Osteocyte (in vitro differentiated cells): ENCODE measurements around the gene ATF3. TPM values are rescaled to one million over a fixed set of nuclear protein-coding genes. Genes with fewer than 3 reads are reported as not detected.

Experiments used
- DNase-seq: peaks from one replicate; pipeline ENCODE4 v3.0.0; 2021; ENCODE audit warnings: mixed read lengths; ENCODE audit not compliant: unreplicated experiment; ENCODE audit errors: extremely low spot score
- H3K27ac Mint-ChIP-seq: one replicate; pipeline ENCODE4 v1.8.0; 2021; ENCODE audit warnings: mild to moderate bottlenecking, mixed read lengths; ENCODE audit not compliant: unreplicated experiment
- H3K27me3 Mint-ChIP-seq: one replicate; pipeline ENCODE4 v1.8.0; 2021; ENCODE audit warnings: mixed read lengths; ENCODE audit not compliant: unreplicated experiment
- H3K36me3 Mint-ChIP-seq: one replicate; pipeline ENCODE4 v1.8.0; 2021; ENCODE audit warnings: mixed read lengths; ENCODE audit not compliant: unreplicated experiment
- H3K4me1 Mint-ChIP-seq: one replicate; pipeline ENCODE4 v1.8.0; 2021; ENCODE audit warnings: mixed read lengths; ENCODE audit not compliant: unreplicated experiment
- H3K4me3 Mint-ChIP-seq: one replicate; pipeline ENCODE4 v1.8.0; 2021; ENCODE audit warnings: mild to moderate bottlenecking, moderate library complexity, mixed read lengths; ENCODE audit not compliant: unreplicated experiment
- H3K9me3 Mint-ChIP-seq: one replicate; pipeline ENCODE4 v1.8.0; 2021; ENCODE audit warnings: mixed read lengths; ENCODE audit not compliant: unreplicated experiment
- CTCF ChIP-seq: fragments of 200-600 bp; sonication (generic); IDR thresholded peaks from 2 replicates; pipeline ENCODE4 v1.5.0; 2021; ENCODE audit warnings: antibody characterized with exemption, mild to moderate bottlenecking, moderate library complexity
- total RNA-seq: library from RNA; stranded (reverse); gene quantifications from 2 replicates; pipeline ENCODE4 v1.2.1, GENCODE V29; 2021

ATF3 gene
- total RNA-seq, 1 donor from 2014 or later = 45.3 TPM

DNA sequence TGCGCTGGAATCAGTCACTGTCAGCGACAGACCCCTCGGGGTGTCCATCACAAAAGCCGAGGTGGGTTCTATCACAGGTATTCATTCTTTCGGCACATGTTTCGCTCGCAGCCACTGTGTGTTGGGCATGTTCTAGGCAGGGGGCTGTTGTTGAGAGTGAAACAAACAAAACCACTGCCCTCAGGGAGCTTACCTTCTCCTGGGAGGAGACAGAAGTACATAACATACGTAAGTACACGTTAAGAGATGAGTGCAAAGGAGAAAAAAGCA, 6.6 kb downstream of the ATF3 start:
- H3K27ac Mint-ChIP-seq = no peak overlapping the region
- no peaks in the 10 kb centered on the region for H3K9me3 Mint-ChIP-seq
- H3K4me1 Mint-ChIP-seq = peaks cover 19% of the 10 kb centered on the region
- peaks cover 3% of the 10 kb centered on the region for H3K27me3 Mint-ChIP-seq
- DNase-seq = no peak
- no peak overlapping the region for H3K4me3 Mint-ChIP-seq
- peaks cover 33% of the 10 kb centered on the region for H3K36me3 Mint-ChIP-seq
- TF ChIP-seq CTCF = no peak

DNA sequence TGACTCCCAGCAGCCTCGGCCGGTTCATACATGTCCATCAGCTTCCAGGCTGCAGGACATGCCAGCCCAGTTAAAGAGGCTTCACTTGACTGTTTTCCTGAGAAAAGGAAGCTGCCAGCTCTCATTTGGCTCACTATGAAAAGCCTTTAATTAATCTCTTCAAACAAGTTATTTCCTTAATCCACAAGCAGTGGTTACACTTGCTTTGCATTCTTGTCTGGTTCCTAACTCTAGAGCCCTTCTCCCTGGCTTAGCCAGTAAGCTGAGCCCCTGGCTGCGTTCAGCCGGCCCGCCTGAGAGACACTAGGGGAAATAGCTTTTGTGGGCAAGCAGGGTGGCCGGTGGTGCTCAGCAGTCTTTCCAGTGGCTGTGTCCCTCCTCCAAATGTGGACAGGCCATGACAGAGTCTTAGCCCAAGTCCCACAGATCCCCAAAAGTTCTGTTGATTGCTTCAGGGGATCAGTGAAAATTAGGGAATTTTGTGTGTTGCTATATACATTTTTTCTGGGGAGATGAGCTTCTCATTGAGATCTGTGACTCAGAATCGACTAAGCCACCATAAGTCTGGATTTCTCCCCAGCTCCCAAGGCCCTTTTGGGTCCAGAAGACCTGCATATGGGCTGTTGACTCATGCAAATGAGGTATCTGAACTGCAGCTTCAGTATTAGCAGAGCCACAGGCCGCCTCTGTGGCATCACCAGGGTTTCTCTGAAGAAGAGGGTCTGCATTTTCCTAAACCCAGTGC, 10.1 kb downstream of the ATF3 start:
- no peak for DNase-seq
- Mint-ChIP-seq H3K4me3 (no peak overlapping the region), H3K27me3 (no peaks in the 10 kb centered on the region), H3K36me3 (peaks cover 43% of the 10 kb centered on the region), H3K9me3 (no peaks in the 10 kb centered on the region), H3K27ac (no peak overlapping the region), H3K4me1 (peaks cover 6% of the 10 kb centered on the region)
- TF ChIP-seq CTCF = no peak

- no peak overlapping the region for H3K4me3 Mint-ChIP-seq
- TF ChIP-seq CTCF = no peak
- no peaks in the 10 kb centered on the region for H3K9me3 Mint-ChIP-seq
- peaks cover 9% of the 10 kb centered on the region for H3K27me3 Mint-ChIP-seq
- no peak overlapping the region for H3K27ac Mint-ChIP-seq
- no peaks in the 10 kb centered on the region for H3K4me1 Mint-ChIP-seq
- peaks cover 39% of the 10 kb centered on the region for H3K36me3 Mint-ChIP-seq
- no peak for DNase-seq
Measured at GRCh38 chr1:212620293-212620692, 11.7 kb downstream of the ATF3 start.

DNA sequence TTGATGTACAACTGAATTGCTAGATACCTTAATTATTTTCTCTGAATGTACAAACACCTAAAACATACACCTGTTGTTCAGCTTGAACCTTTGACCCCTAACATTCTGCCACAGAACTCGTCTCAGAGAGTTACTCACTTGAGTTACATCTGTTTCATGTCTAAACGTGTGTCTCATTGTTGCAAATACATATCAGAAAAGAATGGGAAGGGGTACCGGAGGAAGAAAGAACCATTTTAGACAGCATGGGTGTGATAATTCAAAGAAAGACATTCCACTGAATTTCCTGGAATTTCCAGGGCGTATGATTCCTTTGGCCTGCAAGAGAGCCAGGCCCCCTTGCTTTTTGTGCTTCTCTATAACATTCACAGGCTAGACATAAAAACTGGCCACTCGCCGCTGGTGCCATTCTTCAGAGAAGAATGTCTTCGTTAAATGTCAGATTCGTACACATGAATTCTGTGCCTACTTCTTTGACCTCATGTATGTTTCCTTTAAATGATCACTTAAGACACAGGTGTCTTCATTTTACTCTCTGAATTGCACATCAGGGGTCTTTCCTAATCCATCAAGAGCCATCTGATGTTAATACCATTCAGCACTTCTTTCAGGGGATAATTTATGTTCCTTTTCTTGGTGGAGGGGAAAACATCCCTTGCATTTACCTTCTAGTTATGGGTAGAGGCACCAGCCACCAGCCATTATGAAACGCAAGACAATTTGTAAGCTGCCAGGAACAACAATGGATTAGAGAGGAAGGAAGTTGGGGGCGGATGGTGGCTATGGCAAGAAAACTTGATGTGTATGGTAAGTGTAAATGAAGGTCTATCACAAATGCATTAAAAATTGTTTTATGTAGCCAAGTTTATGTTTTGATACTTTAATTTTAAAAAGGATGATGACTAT, 12.7 kb downstream of the ATF3 start:
- Mint-ChIP-seq H3K36me3 (peaks cover 35% of the 10 kb centered on the region), H3K9me3 (no peaks in the 10 kb centered on the region), H3K4me3 (no peak overlapping the region), H3K27ac (no peak overlapping the region), H3K27me3 (peaks cover 17% of the 10 kb centered on the region), H3K4me1 (no peaks in the 10 kb centered on the region)
- no peak for TF ChIP-seq CTCF
- DNase-seq = no peak

DNA sequence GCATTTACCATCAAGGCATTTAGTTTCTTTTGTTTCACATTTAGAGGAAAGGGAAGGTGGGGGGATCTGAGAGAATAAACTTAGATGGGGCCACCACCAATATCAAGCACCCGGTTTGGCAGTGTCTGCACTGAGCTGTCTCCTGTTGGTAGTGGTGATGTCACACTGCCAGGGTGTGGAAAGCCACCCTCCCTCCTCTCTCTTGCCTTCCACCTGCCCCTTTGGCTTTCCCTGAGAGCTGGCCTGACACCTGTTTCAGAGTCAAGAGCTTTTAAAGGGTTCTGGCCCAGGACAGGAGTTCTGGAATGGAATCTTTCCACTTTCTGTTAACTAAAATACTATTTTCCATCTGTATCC, 13.4 kb downstream of the ATF3 start:
- peaks cover 20% of the 10 kb centered on the region for H3K27me3 Mint-ChIP-seq
- H3K36me3 Mint-ChIP-seq = peaks cover 30% of the 10 kb centered on the region
- no peak overlapping the region for H3K27ac Mint-ChIP-seq
- no peak for TF ChIP-seq CTCF
- no peaks in the 10 kb centered on the region for H3K4me1 Mint-ChIP-seq
- H3K9me3 Mint-ChIP-seq = no peaks in the 10 kb centered on the region
- DNase-seq = no peak
- no peak overlapping the region for H3K4me3 Mint-ChIP-seq
